Suppressor macrophage treated with lipopolysaccharide for 1 hour (primary cell): Measurements from ENCODE around the gene OR2F2.

Experiments
- DNase-seq, 3 donors: peaks; one replicate each; pipeline ENCODE4 v3.0.0-alpha.2; 2020 to 2022

The OR2F2 gene, protein sequence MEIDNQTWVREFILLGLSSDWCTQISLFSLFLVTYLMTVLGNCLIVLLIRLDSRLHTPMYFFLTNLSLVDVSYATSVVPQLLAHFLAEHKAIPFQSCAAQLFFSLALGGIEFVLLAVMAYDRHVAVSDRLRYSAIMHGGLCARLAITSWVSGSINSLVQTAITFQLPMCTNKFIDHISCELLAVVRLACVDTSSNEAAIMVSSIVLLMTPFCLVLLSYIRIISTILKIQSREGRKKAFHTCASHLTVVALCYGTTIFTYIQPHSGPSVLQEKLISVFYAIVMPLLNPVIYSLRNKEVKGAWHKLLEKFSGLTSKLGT

DNA sequence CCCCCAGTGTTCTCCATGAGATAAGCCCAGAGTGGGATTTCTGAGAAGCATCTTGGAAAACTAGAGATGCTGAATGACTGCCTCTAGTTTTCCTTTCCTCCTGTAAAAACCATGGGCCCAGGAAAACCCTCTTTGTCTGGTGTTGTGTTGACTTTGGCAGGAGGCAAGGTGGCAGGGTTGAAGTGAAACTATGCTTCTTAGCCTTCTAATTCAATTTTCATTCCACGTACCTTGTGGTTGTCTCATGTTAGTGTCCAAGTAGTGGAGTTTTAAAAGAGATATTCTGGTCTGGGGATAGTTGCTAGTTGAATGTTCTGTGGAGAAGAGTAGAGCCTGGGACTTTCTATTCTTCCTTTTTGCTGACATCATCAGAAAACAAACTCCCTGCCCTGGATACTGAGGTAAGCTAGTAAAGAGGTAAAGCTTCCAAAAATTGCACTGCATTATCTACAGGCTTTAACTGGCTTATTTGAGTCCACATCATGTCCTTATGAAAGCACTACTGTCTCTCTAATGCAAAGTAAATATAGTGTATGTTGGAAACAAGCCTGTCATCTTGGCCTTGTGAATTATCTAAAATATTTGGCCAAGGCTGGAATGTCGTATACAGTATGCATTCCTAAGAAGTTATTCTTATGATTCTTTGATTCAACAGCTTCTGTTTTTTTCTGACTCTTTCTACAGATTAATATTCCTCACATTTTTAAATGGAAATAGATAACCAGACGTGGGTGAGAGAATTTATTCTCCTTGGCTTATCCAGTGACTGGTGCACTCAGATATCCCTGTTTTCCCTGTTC is at the start of gene OR2F2:
Gene OR2F2 (plus strand): TSS at position 708 of the 800 bp plus-strand sequence. CDS start 0 bp downstream, at position 708.
- no peak for DNase-seq

DNA sequence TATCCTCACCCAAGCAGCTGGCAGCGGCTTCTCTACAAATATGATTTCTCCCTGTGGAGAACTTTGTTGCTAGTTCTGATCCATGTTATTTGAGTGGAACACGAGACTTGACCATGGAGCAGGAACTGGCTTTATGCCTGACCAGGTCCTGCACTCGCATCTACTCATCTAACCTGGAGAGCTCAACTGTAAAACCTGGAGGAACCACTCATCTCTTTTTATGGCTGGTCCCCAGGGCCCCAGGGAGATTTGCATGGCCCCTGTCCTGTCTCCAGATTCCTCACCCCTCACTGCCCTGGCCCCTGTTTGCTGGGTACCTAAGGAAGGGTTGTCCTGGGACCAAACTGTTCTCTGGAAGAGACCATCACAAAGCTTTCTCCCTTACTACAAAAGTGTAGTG is 49.1 kb upstream of the OR2F2 start:
- DNase-seq = no peak

DNA sequence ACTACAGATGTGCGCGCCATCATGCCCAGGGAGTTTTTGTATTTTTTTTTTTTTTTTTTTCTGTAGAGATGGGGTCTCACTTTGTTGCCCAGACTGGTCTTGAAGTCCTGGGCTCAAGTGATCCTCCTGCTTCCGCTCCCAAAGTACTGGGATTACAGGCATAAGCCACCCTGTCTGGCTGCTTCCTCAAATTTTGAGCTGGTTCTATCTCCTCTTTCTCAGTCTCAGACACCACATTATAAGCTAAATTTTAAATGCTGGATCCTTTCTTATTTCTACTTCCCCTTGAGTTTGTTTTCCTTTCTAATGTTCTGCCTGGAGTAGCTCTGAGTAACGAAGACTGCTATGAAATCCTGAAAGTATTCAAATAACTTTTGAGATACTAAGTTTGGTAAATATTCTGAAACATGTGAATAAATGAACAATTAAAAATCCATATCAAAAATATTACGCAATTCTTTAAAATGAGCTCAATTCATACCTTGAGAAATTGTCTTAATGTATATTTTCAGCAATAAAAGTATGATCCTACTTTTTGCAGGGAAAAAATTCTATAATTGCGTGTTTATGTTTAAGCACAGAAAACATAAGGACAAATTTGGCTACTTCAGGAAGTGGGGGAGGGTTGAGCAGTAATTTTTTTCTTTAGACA is 48.1 kb upstream of the OR2F2 start:
- DNase-seq = peak in 1 of 3 donors; percentile 14

DNA sequence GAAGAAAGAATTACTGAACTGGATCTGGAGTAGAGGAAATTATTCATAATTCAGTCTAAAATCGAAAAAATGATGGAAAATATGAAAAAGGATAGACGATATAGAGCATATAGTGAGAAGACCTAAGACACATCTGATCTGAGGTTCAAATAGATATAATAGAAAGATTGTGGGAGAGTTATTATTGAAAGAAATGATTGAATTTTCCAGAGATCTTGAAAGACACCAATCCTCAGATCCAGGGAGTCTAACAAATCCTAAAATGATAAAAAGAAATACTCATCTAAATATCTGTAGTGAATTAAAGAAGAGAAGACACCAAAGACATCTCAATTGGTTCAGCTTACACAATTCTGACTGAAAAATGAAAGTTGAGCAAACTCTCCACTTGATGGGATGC is 46.0 kb upstream of the OR2F2 start:
- no peak for DNase-seq

DNA sequence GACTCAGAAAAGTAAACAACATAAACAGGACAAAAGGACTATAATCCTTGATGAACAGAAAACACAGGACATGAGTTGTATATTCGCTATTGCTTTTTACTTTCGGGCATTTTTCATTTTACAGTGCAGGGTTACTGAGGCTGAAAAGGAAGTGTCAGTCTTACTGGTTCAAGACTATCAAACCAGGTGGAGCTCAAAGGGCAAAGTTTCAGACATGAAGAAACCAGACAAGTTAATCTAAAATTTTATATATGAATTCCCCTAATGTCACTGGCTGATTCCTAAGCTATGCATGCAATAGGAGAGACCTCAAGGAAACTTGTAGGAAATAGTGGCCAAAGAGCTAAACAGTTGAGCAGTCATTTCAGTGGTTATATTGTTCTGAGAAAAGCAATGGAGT is 44.5 kb upstream of the OR2F2 start:
- DNase-seq = no peak

DNA sequence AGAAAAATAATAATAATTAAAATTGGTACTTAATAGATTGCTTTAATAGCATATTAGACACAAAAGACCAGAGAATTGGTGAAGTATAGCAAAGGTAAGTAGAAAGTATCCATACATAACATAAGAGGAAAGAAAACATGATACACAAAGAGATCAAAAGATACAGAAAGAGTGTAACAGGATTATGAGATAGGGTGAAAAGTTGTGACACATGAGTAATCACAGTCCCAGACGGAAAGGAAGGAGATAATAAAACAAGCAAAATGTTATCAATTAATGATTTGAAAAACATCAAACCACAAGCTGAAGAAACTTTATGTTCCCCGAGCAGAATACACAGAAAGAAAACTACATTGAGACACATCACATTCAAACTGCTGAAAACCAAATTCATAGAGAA is 43.6 kb upstream of the OR2F2 start:
- DNase-seq = no peak

DNA sequence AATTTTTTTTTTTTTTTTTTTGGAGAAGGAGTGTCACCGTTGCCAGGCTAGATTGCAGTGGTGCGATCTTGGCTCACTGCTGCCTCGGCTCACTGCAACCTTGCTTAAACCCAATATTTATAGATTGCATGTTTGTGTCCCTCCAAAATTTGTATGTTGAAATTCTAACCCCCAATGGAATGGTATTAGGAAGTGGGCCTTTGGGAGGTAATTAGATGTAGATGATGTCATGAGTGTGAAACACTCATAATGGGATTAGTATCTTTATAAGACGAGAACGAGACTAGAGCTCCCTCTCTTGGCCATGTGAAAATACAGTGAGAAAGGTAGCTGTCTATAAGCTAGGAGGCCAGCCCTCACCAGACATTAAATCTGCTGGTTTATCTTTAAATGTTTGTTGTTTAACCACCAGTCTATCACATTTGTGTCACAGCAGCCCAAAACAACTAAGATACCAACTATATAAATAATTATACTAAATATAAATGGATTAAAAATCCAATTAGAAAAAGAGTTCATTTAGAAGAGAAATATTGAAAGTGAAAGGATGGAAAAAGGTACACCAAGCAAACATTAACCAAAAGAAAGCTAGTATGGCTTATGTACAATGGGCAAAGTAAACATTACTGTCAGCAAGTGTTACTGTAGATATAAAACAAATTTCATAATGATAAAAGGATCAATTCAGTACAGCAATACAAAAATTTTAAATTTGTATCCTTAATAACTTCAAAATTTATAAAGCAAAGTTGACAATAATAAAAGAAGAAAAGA is 42.3 kb upstream of the OR2F2 start:
- DNase-seq = peak in 2 of 3 donors; percentile 15 to 16

DNA sequence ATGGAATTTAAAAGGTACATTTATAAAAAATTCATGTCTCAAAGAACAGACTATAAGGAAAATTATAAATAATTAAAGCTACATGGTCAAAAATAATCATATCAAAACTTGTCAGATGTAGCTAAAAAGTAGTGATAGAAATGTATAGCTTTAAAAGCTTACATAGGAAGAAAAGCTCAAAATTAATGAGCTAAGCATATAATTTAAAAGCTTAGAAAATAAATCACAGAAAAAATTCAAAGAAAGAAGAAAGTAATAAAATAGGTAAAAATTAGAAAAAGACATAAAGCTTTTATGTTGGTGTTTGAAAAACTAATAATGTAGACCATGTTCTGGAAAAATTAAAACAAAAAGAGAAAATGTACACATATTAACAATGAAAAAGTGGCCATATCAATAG is 38.4 kb upstream of the OR2F2 start:
- no peak for DNase-seq

DNA sequence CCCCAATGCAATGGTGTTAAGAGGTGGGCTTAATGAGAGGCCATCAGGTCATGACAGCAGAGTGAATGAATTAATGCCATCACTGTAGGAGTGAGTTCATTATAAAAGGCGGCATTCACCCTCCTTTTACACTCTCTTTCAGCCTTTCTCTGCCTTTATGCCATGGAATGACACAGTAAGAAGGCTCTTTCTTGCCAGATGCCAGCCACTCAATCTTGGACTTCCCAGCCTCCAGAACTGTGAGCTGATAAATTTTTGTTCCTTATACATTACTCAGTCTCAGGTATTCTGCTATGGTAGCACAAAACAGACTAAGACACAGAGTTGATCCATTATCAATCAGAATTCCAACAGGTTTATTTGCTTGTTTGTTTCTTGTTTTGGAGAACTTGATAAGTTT is 36.2 kb upstream of the OR2F2 start:
- DNase-seq = no peak

DNA sequence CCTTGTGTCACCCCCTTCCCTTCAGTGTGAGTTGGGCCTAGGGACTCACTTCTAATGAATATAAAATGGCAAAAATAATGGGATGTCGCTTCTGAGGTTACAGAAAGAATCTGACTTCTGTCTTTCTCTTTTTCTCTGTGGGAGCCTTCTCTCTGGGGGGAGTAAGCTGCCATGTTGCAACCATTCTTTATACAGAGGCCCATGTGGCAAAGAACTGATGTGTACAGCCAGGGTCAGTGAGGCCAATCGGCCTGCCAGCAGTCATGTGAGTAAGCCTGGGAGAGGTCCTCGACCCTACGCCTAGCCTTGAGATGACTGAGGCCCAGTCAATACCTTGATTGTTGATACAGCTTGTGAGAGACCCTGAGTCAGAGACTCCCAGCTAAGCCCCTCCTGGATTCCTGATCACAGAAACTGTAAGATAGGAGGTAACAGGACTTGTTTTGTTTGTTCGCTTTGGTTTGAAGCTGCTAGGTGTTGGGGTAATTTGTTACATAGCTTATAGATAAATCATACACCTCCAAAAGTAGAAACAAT is 34.7 kb upstream of the OR2F2 start:
- no peak for DNase-seq

DNA sequence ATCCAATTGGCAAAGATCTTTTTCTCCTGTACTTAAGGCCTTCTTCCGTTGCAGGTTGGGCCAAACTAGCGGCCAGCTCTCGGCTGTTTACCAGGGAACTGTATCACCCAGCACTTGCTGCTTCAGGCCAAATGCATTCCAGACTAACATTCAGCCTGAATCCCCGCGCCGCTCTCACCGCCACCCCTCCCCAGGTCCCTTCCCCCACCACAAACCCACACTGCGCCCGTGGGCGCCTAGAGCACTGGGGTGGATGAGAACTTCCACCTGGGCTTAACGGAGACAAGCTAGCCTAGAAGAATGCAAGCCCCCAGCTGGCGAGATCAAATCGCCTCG is 33.7 kb upstream of the OR2F2 start:
- no peak for DNase-seq

DNA sequence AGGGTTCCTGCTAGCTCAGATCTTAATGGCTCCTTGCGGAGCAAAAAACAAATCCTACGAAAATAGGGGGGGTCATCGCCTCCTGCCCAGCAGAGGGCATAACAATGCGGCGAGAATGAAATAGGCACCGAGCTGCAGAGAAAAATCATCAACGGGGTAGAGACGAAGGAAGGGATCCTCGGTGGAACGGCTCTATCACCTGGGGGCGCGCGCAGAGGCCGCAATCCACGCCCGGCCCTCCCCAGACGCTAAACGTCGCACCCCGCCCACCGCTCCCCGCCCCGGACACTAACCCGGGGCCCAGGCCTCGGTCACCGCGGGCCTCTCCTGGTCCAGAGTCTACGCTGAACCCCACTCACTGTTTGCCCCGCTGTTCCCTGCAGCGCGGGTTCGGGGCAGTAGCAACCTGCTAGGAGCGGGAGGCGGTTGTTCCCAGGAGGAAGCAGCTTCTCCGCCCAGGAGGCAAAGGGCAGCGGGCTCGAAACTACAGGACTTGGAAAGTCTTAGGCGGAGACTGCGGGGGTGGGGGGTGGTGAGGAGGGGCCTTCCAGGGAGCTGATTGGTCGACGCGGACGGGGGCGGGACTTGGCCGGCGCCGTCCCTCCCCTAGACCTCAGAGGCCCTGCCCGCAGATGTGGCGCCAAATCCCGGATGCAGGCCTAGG is 33.2 kb upstream of the OR2F2 start, which contains the start of gene TCAF1:
Gene TCAF1 (minus strand): TSS at position 509 of the 664 bp plus-strand sequence. CDS start 25,568 bp downstream, outside the sequence.
- peak; percentile 91 to 99 (median 97) for DNase-seq

DNA sequence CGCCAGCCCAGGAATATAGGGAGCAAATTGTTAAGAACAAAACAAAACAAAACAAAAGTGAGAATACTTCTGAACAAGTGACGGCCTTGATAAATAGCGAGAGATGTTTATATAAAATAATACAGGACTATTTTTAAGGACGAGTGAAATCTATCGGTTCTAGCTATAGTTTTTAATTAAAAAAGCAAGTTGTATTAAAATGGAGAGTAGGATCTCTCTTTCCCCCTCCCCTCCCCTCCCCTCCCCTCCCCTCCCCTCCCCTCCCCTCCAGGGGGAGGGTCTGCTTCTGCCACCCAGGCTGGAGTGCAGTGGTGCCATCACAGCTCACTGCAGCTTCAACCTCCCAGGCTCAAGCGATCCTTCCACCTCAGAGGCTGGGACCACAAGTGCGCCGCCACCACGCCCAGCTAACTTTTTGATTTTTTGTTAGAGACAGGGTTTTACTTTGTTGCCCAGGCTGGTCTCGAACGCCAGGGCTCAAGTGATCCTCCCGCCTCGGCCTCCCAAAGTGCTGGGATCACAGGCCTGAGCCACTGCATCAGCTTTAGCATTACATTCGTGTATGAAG is 32.6 kb upstream of the OR2F2 start:
- DNase-seq = no peak

DNA sequence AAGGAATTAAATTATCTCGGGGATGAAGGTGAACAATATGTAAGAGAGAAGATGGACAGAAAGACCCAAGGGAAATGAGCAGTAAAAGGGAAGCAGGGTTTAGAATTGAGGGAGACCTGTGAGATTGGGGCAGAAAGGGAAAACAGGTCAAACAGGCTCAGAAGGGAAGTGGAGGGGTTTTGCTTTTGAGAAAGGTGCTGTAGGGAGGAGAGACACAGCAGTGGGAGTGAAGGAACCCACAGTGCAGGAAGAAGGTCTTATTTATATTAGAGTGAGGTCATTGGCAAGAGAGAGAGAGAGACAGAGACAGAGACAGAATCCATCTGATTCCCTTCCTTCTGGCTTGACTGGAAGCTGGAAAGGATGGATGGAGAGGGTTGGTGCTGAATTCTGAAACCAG is 29.5 kb upstream of the OR2F2 start:
- no peak for DNase-seq

DNA sequence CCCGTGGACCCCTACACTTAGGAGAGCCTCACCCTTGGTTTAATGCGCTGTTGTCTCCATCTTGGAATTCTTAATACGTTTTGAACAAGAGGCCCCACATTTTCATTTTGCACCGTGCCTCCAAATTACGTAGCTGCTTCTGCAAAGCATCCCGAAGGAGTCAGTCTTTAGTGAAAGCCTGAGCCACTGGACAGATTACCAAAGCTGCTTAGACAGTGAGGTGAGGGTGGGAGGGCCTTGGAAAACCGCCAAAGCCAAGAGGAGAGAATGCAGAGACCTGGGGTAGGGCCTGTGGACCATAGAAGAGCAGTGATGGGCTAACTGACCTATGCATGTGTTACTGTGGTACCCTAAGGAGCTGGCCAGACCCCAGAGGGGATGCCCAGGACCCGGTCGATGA is 28.9 kb upstream of the OR2F2 start:
- DNase-seq = no peak

DNA sequence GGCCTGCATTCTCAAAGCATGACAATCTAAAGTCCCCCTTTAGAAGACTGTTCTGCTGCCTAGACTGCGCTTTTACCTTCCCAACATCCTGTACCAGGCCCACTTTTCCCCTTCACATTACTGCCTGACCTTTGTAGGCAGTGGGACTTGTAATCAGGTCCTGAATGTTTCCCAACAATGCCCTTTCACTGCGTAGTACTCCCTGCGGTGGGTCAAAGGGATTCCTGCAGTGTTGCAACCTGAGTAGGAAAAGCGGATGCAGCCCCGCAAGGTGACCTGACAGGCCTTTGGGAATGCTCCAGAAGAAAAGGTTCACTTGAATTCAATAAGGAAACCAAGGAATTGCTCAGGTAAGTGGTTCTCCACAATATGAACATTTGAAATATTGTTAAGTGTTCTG is 28.1 kb upstream of the OR2F2 start:
- DNase-seq = no peak

DNA sequence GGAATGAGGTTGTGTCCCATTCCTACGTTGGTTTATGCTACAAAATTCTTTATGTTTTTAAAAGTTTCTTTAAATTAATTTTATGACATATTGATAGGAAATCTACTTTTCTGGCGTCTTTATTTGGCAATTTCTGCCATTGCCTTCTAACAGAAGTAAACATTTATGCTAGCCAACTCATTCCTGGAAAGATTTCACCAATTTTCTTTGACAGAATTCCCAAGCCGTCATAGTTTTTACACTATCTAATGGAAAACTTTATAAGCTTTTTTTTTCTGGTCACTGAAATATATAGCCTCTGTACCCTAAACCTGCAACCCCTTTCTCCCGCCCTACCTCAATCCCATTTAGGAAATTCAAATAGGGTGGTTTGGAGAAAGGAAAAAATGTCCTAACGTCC is 26.9 kb upstream of the OR2F2 start:
- DNase-seq = no peak

DNA sequence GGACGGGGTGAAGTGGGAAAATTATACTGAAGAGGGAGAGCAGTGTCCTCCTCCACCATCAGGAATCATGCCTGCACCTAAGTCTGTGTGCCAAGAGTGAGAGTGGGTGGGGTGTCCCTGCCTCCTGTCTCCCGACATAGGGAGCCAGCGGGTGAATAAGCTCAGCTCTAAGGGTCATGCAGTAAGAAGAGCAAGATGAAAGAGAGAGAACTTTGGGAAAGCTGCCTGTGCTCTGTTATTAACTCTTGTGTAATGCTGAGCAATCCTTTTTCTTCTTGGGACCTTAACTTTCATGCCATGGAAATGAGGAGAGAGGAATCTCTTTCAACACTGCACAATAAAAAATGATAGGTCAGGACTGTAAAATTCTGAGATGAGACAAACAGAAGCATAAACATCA is 25.2 kb upstream of the OR2F2 start:
- no peak for DNase-seq

DNA sequence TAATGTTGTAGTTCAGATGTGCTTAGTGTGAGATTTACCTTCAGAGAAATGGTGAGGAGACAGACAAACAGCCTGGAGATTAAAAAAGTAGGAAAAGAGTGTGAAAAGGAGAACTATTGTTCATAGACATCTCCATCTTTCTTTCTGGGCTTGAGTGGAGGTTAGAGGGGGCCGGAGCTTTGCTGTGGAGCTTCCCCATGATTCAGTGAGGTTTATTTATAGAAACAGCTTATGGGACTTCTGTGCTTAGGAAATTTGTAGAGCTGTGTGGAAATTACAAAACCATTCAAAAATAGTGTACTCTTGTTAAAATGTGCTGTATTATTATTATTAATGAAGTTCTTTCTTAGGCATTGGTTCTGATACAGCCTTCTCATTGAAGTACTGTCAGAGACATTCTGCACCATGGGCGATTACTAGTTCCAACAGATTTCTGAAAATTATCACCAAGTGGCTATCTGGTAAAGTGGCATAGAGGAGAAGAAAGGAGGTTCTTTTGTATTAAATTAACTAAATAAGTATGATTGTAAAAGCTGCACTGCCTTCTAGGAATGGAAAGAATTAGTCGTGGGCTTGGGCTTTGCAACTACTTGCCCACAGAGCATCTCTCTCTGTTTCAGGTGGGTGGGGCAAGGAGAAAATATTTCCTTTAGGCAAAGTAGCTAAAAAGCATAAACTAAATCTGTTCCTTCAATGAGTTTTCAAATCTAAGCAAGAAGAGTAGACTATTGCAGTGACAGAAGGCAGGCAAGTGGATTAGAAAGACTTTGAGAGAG is 24.4 kb upstream of the OR2F2 start:
- peak; percentile 9 to 35 (median 18) for DNase-seq

DNA sequence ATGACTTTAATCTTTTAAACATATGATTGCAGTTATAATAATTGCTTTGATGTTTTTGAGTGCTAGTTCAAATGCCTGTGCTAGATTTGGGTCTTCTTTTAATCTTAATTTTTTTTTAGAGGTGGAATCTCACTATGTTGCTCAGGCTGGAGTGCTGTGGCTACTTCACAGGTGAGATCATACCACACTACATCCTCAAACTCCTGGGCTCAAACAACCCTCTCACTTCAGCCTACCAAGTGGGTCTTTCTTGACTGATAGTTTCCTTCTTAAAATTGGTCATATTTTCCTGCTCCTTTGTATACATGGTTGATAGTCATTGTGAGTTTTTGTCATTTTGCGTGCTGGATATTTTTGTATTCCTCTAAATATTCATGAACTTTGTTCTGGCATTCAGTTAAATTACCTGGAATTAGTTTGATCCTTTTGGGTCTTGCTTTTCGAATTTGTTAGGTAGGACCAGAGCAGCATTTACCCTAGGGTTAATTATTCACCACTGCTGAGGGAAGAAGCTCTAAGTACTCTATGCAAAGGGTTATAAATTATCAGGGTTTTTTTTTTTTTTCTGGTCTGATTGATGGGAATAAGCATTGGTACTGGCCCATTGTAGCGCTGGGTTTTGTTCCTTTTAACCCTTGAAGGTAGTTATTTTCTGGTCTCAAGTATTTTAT is 21.0 kb upstream of the OR2F2 start:
- no peak for DNase-seq
